HL-60/S4 treated with phorbol 12-myristate 13-acetate at 8.2 ng/mL for 4 days and 3 days (cell line): Measurements from ENCODE around the gene SLC16A8.

Source experiments
- in situ Hi-C: fragments of 300-500 bp; cut with MboI; formaldehyde crosslinking; loops from 2 replicates; pipeline ENCODE4 v1.15.0; 2022; ENCODE audit warnings: low sequenced_read_pairs

SLC16A8 gene

DNA sequence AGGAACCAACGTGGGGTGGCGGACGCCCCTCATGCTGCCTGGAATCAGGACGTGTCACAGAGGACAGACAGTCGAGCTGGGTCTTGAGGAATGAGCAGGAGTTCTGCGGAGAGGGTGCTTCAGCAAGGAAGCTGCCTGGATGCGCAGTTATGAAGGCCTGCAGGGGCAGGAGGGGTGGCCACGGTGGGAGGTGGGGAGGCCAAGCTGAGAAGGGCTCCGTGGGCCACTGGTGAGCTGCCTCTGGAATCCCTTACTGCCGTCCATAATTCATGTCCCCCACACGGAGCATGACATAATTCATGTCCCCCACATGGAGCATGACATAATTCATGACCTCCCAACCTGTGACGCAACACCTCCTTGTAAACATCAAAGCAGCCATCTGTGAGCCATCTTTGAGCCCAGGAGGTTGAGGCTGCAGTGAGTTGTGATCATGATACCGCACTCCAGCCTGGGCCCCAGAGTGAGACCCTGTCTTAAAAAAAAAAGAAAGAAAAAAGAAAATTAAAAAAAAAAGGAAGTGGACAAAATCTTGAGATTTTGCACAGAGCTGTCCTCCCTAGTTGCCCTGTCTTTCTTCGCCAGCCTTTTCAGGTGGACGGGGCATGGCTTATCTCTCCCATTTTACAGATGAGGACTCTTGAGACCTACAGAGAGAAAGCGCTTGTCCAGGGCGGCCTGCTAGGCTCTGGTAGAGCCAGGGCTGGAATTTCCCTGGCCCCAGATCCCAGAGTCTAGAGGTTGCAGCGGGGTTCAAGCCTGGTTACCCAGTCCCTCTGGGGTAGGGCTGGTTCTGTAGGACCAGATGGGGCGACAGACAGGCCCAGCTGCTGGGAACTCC lies 51.1 kb downstream of the SLC16A8 start:
- in situ Hi-C loops: no loop called here

DNA sequence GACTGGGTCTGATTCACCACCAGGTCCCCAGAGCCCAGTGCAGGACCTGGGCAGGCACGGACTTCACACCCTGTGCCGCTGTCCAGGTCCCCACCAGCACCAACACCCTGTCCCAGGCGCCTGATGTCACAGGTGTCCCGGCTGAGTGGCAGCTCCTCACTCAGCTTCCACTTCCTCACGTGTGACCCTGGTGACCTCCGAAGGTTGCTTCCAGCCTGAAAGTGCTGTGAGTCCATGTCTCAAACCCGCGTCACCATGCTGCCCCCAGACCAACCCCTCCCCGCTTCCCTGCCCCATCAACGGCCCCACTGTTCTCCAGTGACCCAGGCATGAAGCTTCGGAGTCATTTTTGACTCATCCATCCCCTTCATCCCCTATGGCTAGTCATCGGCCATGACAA lies 52.5 kb downstream of the SLC16A8 start:
- in situ Hi-C loops: no loop called here

DNA sequence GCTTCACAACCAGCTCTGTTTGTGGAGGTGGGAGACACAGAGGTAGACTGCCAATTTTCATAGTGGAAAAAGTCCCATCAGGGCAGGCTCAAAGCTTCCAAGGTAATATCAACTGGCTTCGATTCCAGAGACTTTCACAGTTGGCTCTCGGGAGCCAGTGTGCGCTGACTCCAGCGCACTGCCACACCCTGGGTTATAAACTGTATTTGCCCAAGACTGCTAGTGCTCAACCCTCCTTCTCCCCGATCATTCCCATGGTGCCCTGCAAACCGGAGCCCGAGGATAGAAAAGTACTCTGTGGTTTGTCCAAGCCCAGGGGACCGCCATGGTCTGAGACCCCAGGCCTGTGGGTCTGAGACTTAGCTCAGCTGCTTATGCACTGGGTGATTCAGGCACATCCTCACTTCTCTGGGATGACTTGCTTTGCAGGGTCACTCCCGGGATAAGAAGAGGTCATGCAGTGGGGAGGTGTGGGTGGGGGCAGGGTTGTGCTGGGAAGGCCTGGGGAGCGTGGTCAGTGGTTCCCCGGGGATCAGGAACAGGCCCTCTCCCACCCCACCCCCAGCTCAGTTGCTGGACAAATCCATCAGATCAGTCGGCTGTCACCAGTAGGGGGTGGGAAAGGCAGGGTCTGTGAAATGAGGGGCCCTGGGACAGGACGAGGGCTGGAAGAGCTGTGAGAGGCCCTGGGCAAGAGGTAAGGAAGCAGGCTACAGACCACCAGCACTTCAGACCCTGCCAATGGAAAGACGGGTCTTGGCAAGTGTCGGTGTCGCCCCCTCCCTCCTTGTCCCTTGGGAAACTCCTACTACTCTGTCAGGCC lies 53.5 kb downstream of the SLC16A8 start:
- in situ Hi-C loops: no loop called here

DNA sequence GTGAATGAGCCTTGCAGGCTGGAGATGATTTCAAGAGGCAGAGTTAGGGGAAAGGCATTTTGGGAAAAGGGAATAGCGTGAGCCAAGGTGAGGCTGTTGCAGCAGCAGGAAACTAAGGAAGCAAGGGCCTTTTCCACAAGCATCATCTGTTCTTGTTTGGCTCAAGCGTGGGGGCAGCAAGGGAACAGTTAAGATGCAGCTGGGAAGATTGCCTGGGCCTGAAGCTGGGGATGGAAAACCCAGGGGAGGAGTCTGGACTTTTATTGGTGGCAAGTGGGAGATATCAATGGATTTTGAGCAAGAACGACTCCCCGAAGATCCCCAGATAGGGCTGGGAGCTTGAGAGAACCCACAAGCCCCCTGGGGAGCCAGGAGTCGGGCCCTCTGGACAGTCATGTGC lies 54.1 kb downstream of the SLC16A8 start:
- in situ Hi-C loops: no loop called here

DNA sequence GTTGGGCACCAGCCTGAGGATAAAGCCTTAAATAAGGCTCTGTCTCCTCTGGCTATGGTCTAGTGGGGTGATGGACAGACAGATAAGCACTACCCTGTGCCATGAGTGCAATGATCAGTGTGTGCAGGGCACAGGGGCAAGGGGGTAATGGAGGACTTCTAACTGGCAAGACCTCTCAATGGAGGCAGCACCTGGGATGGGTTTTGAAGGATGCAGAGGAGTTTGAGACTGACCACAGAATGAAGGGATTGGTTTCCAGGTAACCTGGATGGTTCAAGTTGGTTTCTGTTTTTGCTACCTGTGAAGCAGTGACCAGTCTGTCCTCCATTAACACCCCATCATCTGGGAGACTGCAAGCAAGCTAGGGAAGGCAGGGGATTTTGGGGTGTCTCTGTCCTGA lies 54.6 kb downstream of the SLC16A8 start:
- in situ Hi-C loops: no loop called here

DNA sequence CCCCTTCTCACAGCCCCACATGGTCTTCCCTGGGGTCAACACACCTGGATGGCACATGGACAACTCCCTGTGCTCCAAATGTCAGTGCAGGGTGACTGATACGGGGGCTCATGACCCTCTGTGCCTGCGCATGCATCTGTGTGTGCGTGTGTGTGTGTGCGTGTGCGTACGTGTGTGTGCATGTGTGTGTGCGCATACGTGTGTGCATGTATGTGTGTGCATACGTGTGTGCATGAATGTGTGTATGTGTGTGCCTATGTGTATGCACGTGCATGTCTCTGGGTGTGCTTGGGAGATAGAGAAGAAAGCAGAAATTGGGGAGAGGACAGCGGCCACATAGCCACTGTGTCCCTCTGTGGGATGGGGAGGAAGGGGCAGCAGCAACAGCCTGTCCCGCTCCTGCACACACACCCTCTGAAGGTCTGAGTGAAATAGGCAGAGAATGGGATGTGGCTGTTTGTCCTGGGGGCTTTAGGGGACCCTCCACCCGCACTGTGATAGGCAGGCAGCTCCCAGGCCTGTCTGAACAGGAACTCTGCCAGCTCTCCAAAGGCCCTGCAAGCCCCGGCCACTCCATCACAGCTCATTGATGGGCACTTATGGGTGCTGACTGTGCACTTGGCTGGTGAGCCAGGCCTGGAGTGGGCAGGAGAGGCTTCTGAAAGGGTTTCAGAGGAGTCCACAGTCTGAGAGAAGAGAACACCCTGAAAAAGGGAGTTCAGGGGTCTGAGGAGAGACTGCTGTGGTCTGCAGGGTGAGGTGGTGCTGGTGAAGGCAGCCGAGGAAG lies 55.4 kb downstream of the SLC16A8 start:
- in situ Hi-C loops: no loop called here
